GM23338 (cell line): ENCODE measurements around the gene CDCA5. TPM values are rescaled to one million over a fixed set of nuclear protein-coding genes. Genes with fewer than 3 reads are reported as not detected.

Experiments used
- ATAC-seq: fragments of 200-7000 bp; cut with Tn5 transposase; 3 replicates; pipeline ENCODE4 v1.9.1; 2020
- DNase-seq: peaks from one replicate; pipeline ENCODE4 v3.0.0-alpha.2; 2015; ENCODE audit warnings: low spot score
- H2AFZ ChIP-seq: fragments of 200-600 bp; sonication (generic); 2 replicates; pipeline ENCODE4 v1.8.0; 2016; ENCODE audit warnings: antibody characterized with exemption, mild to moderate bottlenecking, moderate library complexity
- H3F3A ChIP-seq: fragments of 200-600 bp; sonication (generic); replicated peaks from 2 replicates; pipeline ENCODE4 v1.8.0; 2017; ENCODE audit warnings: antibody characterized with exemption, mixed run types, low read depth
- H3K27ac ChIP-seq: fragments of 200-600 bp; sonication (generic); 2 replicates; pipeline ENCODE4 v1.6.1; 2016; ENCODE audit warnings: low read depth
- H3K27me3 ChIP-seq: fragments of 200-600 bp; sonication (generic); 2 replicates; pipeline ENCODE4 v1.8.0; 2016; ENCODE audit warnings: mild to moderate bottlenecking, mixed run types, moderate library complexity; ENCODE audit not compliant: insufficient read depth
- H3K36me3 ChIP-seq: fragments of 200-600 bp; sonication (generic); 2 replicates; pipeline ENCODE4 v1.8.0; 2016; ENCODE audit warnings: mild to moderate bottlenecking; ENCODE audit not compliant: insufficient read depth
- H3K4me1 ChIP-seq: fragments of 200-600 bp; sonication (generic); 2 replicates; pipeline ENCODE4 v1.8.0; 2016; ENCODE audit warnings: mild to moderate bottlenecking, moderate library complexity; ENCODE audit not compliant: insufficient read depth
- H3K4me2 ChIP-seq: fragments of 200-600 bp; sonication (generic); 2 replicates; pipeline ENCODE4 v1.7.1; 2017; ENCODE audit warnings: mixed run types
- H3K4me3 ChIP-seq: fragments of 200-600 bp; sonication (generic); 2 replicates; pipeline ENCODE4 v1.6.1; 2016; ENCODE audit warnings: mixed run types
- H3K79me2 ChIP-seq: fragments of 200-600 bp; sonication (generic); replicated peaks from 2 replicates; pipeline ENCODE4 v1.8.0; 2017; ENCODE audit warnings: mild to moderate bottlenecking; ENCODE audit not compliant: insufficient read depth
- H3K9me2 ChIP-seq: fragments of 200-600 bp; sonication (generic); 2 replicates; pipeline ENCODE4 v1.8.0; 2017; ENCODE audit not compliant: insufficient read depth
- H4K20me1 ChIP-seq: fragments of 200-600 bp; sonication (generic); replicated peaks from 2 replicates; pipeline ENCODE4 v1.8.0; 2017; ENCODE audit warnings: mild to moderate bottlenecking; ENCODE audit not compliant: insufficient read depth
- H3K27ac Mint-ChIP-seq: 2 replicates; pipeline ENCODE4 v1.8.0; 2020; ENCODE audit warnings: inconsistent platforms, mild to moderate bottlenecking, moderate library complexity, mixed read lengths
- H3K27me3 Mint-ChIP-seq: 3 replicates; pipeline ENCODE4 v1.8.0; 2022; ENCODE audit warnings: low read depth, mild to moderate bottlenecking, moderate library complexity, mixed read lengths, inconsistent platforms; ENCODE audit not compliant: insufficient read depth, poor library complexity
- H3K36me3 Mint-ChIP-seq: 3 replicates; pipeline ENCODE4 v1.8.0; 2021; ENCODE audit warnings: low read depth, mild to moderate bottlenecking, inconsistent platforms, moderate library complexity, mixed read lengths
- H3K4me1 Mint-ChIP-seq: 3 replicates; pipeline ENCODE4 v1.8.0; 2020; ENCODE audit warnings: mild to moderate bottlenecking, inconsistent platforms, mixed read lengths
- H3K4me3 Mint-ChIP-seq: 3 replicates; pipeline ENCODE4 v1.8.0; 2021; ENCODE audit warnings: moderate library complexity, mild to moderate bottlenecking, inconsistent platforms, mixed read lengths
- H3K9me3 Mint-ChIP-seq: 3 replicates; pipeline ENCODE4 v1.8.0; 2020; ENCODE audit warnings: moderate library complexity, mild to moderate bottlenecking, inconsistent platforms, mixed read lengths
- CREB1 ChIP-seq: fragments of 250-450 bp; sonication (Bioruptor Pico); IDR thresholded peaks from 2 replicates; pipeline ENCODE4 v1.5.0; 2020; ENCODE audit warnings: low read depth, mild to moderate bottlenecking, moderate library complexity
- EZH2 ChIP-seq: fragments of 200-600 bp; sonication (generic); IDR thresholded peaks from one replicate; pipeline ENCODE4 v1.8.0; 2017; ENCODE audit warnings: antibody characterized with exemption, mild to moderate bottlenecking, low read depth; ENCODE audit not compliant: unreplicated experiment
- POLR2AphosphoS5 ChIP-seq: IDR thresholded peaks from 2 replicates; pipeline ENCODE4 v1.6.1; 2016; ENCODE audit warnings: antibody characterized with exemption, low read depth
- ZNF462 ChIP-seq: fragments of 250-450 bp; sonication (Bioruptor Pico); IDR thresholded peaks from 2 replicates; pipeline ENCODE4 v1.5.0; 2020; ENCODE audit warnings: mild to moderate bottlenecking, moderate library complexity
- polyA plus RNA-seq: library from polyadenylated mRNA; unstranded; fragments of >200 nt; fragmentation: Nextera tagmentation; extraction: Ambion mirVana; gene quantifications from 2 replicates; pipeline ENCODE4 v1.2.1, GENCODE V29; 2016
- total RNA-seq: library from RNA; depleted of rRNA; stranded (reverse); fragments of >200 nt; shearing (Covaris generic); gene quantifications from 2 replicates; pipeline ENCODE4 v1.2.3, GENCODE V29; 2014

The CDCA5 gene
- total and polyA plus RNA-seq, 2 experiments from 2014 or later: 53.3 to 70.9 TPM

DNA sequence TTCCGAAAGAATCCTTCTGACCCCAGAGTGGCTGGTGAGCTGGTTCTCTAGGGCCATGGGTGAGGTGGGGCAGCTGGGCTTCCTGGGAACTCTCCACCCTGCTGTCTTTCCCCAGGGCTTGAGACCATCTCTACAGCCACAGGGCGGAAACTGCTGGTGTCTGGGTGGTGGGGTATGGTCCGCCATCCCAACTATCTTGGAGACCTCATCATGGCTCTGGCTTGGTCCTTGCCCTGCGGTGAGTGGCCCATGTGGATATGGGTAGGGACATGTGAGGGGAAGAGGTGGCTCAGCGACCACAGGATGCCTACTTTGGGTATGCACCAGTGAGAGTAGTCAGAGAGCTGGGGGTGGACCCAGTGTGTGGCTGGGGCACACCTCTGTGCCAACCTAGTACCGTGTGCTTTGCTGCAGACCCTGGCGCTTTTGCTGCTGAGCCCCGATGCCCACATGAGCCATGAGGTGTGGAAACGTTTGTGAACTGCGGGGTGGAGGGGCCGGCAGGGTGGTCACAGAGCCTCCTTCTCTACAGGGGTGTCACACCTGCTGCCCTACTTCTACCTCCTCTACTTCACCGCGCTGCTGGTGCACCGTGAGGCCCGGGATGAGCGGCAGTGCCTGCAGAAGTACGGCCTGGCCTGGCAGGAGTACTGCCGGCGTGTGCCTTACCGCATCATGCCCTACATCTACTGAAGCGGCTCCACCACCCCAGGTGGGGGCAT, 31.7 kb upstream of the CDCA5 start:
- peaks cover 34% of the 10 kb centered on the region for H3F3A ChIP-seq
- H3K79me2 ChIP-seq: peaks cover 18% of the 10 kb centered on the region
- H2AFZ ChIP-seq: no peak overlapping the region
- H3K9me2 ChIP-seq: no peaks in the 10 kb centered on the region
- H3K9me3 Mint-ChIP-seq: peaks cover 2% of the 10 kb centered on the region; the same call in 2 of the 3 replicates
- H3K27ac ChIP-seq: no peak overlapping the region
- peaks cover 49% of the 10 kb centered on the region for H3K36me3 Mint-ChIP-seq
- peaks cover 55% of the 10 kb centered on the region for H3K27me3 Mint-ChIP-seq
- H3K4me1 Mint-ChIP-seq: peaks cover 30% of the 10 kb centered on the region
- peaks cover 9% of the 10 kb centered on the region; the same call in 1 of the 2 replicates for H4K20me1 ChIP-seq
- no peak for ATAC-seq
- H3K27me3 ChIP-seq: no peaks in the 10 kb centered on the region
- peaks cover 13% of the 10 kb centered on the region for H3K36me3 ChIP-seq
- no peak overlapping the region; the same call in 1 of the 2 replicates for H3K4me2 ChIP-seq
- peaks cover 12% of the 10 kb centered on the region for H3K4me1 ChIP-seq
- H3K27ac Mint-ChIP-seq: no peak overlapping the region
- no peak overlapping the region for H3K4me3 ChIP-seq
- no peak for DNase-seq
- TF ChIP-seq POLR2AphosphoS5 (peak; percentile 30), CREB1 (CRISPR knock-in tag) (no peak), EZH2 (no peak), ZNF462 (CRISPR knock-in tag) (no peak)
- peak overlapping the region; percentile 92 for H3K4me3 Mint-ChIP-seq
